Mammary epithelial cell (primary cell): Measurements from ENCODE around the gene SNRPB.

Source experiments
- EZH2 ChIP-seq: IDR thresholded peaks from 2 replicates; pipeline ENCODE4 v1.6.1; 2012; ENCODE audit warnings: low read length, inconsistent platforms, borderline replicate concordance
- TF ChIP-seq, protein P1 (sequence below), 2 donors: IDR thresholded peaks in 1 of 2; conservative IDR thresholded peaks in 1 of 2; 2 replicates each; pipeline ENCODE4 v1.5.1; 2011 to 2012; ENCODE audit warnings: inconsistent platforms in 2 of 2, low read length in 2 of 2, mild to moderate bottlenecking in 2 of 2, control low read depth in 1 of 2, low read depth in 1 of 2; ENCODE audit not compliant: insufficient read depth in 1 of 2; ENCODE audit errors: extremely low read depth in 1 of 2

DNA sequence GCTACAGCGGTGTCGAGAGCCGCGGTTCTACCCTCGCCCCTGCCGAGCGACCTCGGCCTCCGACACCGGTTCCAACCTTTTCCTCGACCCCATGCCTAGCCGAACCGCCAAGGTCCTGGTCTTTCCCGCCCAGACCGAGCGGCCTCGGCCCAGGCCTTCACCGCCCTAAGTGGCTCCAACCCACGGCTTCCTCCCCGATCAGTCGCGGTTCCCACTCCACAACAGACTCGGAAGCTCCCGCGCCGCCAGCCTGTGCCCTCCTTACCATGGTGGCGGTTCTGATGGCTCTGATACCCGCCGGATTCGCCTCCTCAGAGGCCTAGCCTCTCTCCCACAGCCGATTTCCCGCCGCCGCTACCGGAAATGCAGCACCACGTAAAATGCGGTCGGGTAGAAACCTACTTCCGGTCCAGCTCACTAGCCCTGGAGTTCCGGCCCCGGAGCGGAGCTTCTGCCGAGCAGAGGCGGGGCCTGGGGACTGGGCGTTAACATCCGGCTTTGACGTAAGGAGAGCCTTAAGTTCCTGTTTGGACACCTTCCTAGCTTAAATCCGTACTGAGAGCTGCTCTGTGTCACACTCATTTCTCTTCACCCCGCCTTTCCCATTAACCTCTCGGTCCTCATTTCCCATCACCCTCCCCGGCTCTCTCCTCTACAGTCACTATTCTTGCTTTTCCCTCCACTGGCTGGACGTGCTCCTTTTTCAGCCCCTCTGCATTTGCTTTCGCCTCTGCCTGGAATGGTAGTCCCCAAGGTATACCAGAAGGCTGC lies at the start of gene SNRPB:
- TF ChIP-seq, protein P1, sequence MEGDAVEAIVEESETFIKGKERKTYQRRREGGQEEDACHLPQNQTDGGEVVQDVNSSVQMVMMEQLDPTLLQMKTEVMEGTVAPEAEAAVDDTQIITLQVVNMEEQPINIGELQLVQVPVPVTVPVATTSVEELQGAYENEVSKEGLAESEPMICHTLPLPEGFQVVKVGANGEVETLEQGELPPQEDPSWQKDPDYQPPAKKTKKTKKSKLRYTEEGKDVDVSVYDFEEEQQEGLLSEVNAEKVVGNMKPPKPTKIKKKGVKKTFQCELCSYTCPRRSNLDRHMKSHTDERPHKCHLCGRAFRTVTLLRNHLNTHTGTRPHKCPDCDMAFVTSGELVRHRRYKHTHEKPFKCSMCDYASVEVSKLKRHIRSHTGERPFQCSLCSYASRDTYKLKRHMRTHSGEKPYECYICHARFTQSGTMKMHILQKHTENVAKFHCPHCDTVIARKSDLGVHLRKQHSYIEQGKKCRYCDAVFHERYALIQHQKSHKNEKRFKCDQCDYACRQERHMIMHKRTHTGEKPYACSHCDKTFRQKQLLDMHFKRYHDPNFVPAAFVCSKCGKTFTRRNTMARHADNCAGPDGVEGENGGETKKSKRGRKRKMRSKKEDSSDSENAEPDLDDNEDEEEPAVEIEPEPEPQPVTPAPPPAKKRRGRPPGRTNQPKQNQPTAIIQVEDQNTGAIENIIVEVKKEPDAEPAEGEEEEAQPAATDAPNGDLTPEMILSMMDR (conservative IDR thresholded peaks at IDR 0.05 in 1 of 2, IDR thresholded peaks at IDR 0.05 in 1 of 2; ENCODE audit: extremely low read depth in 1 of 2, insufficient read depth in 1 of 2, low read depth in 1 of 2, low read length in 2 of 2) = no peak
- no peak for TF ChIP-seq EZH2
